ENCODE data around the gene DNAJA3. TPM values are rescaled to one million over a fixed set of nuclear protein-coding genes. Genes with fewer than 3 reads are reported as not detected.

DNAJA3 gene
- total and polyA plus RNA-seq, 9 of the 15 experiments (the other 6 are each of a cell fraction or from before 2014, with no cell fraction given), result 8.1 to 105 (median 79.0) TPM

GRCh38 chr16:4460936-4461249, 35.2 kb downstream of the DNAJA3 start:
- 86% methylated on average over 4 of the region's 5 CpGs for WGBS (ENCODE audit: insufficient coverage, low coverage, missing lambda C conversion rate)
- in situ Hi-C loops (cut with MboI), result no loop called here
- intact Hi-C loops (cut with micrococcal nuclease), result no loop called here
- Histone ChIP-seq H4K20me1 (replicated peaks; ENCODE audit: control insufficient read depth, insufficient read depth, low read length) (no peaks in the 10 kb centered on the region), H3K9ac (ENCODE audit: insufficient read depth in 1 of 2, low read depth in 2 of 2, low read length in 2 of 2) (peak overlapping the region in 1 of 2 experiments; percentile 14; a peak in 1 of 4 replicates), H3K9me1 (ENCODE audit: control insufficient read depth, insufficient read depth, low read length) (no peaks in the 10 kb centered on the region), H3K4me1 (replicated peaks in 1 of 2; ENCODE audit: control insufficient read depth in 2 of 2, insufficient read depth in 2 of 2, low read length in 2 of 2) (peaks cover 0 to 18% of the 10 kb centered on the region in 2 experiments; a peak in 2 of 5 replicates), H2AFZ (ENCODE audit: low read depth, low read length) (no peak overlapping the region), H3K27ac (ENCODE audit: extremely low read depth, low read depth, low read length) (no peak overlapping the region), H3K9me3 (replicated peaks; ENCODE audit: control insufficient read depth, insufficient read depth, low read depth, low read length) (no peaks in the 10 kb centered on the region), H3K36me3 (ENCODE audit: control insufficient read depth, insufficient read depth, low read length) (peaks cover 66% of the 10 kb centered on the region), H3K79me2 (ENCODE audit: control insufficient read depth, insufficient read depth, low read length) (no peaks in the 10 kb centered on the region), H3K27me3 (ENCODE audit: control insufficient read depth in 2 of 2, insufficient read depth in 2 of 2, low read length in 2 of 2) (no peaks in the 10 kb centered on the region), H3K4me2 (ENCODE audit: insufficient read depth, low read length) (no peak overlapping the region), H3K4me3 (no peak overlapping the region)
- DNase-seq (ENCODE audit: extremely low read depth in 1 of 4, low spot score in 3 of 4) (no peak), FAIRE-seq (peak; percentile 19), ATAC-seq (no peak; the same call in 1 of the 3 replicates)
- CTCF ChIA-PET (ENCODE audit: low intra/inter-chr PET ratio), result interaction anchor here (0.5 kb wide), 1 partner anchor 15 kb away, joined by 3 read pairs; no protein-coding TSS in a partner anchor
- no TSS peak for BruUV-seq (replicated peaks)
- POLR2A ChIA-PET, result interaction anchor here (0.8 to 7.2 kb wide), 3 partner anchors 10 to 41 kb away, joined by 3 to 59 read pairs (median 31); partner anchors contain the start of gene NMRAL1
- TF ChIP-seq MBD1 (CRISPR knock-in tag; IDR thresholded peaks at IDR 0.05) (no peak), FOXK2 (conservative IDR thresholded peaks at IDR 0.05 in 1 of 2, IDR thresholded peaks at IDR 0.05 in 1 of 2; ENCODE audit: low read depth in 2 of 2) (no peak), ETV1 (tag; conservative IDR thresholded peaks at IDR 0.05; ENCODE audit: low read depth) (no peak), ZNF583 (CRISPR knock-in tag; IDR thresholded peaks at IDR 0.05) (no peak), ZNF79 (CRISPR knock-in tag; IDR thresholded peaks at IDR 0.05; ENCODE audit: low read depth) (no peak), POLR2H (tag; IDR thresholded peaks at IDR 0.05; ENCODE audit: low read depth) (no peak), ZNF134 (CRISPR knock-in tag; conservative IDR thresholded peaks at IDR 0.05) (no peak), EP400 (IDR thresholded peaks at IDR 0.05) (no peak), ZNF165 (CRISPR knock-in tag; IDR thresholded peaks at IDR 0.05; ENCODE audit: borderline replicate concordance) (no peak), MED1 (CRISPR knock-in tag; IDR thresholded peaks at IDR 0.05; ENCODE audit: borderline replicate concordance) (no peak), CUX1 (CRISPR knock-in tag; IDR thresholded peaks at IDR 0.05) (no peak), FOXA3 (CRISPR knock-in tag; conservative IDR thresholded peaks at IDR 0.05 in 1 of 2, IDR thresholded peaks at IDR 0.05 in 1 of 2) (no peak), POLR2B (IDR thresholded peaks at IDR 0.05; ENCODE audit: low read depth, partially characterized antibody) (no peak), HES1 (IDR thresholded peaks at IDR 0.05; ENCODE audit: low read depth) (no peak), SAP30 (IDR thresholded peaks at IDR 0.05; ENCODE audit: borderline replicate concordance, insufficient read depth, low read depth, low read length, poor library complexity, severe bottlenecking) (no peak)
